HCT116 (cell line): ENCODE data around the gene CTNND2. TPM values are rescaled to one million over a fixed set of nuclear protein-coding genes. Genes with fewer than 3 reads are reported as not detected.

Experiments used
- ATAC-seq: fragments of 200-7000 bp; cut with Tn5 transposase; 2 replicates; pipeline ENCODE4 v1.9.1; 2020; ENCODE audit warnings: mild to moderate bottlenecking, moderate library complexity
- BruUV-seq: library from RNA; stranded (reverse); fragments of 400-500 nt; replicated peaks from 2 replicates; lab custom pipeline; 2021; lab: Mats Ljungman, UMichigan
- CTCF ChIA-PET: fragments of 300-600 bp; sonication (Branson Sonifier 250); formaldehyde crosslinking; loops from one replicate; lab custom pipeline; 2021; ENCODE audit warnings: antibody characterized with exemption; lab: Charles Lee
- POLR2A ChIA-PET: fragments of 300-600, 350-600 bp; sonication (Branson Sonifier 250); formaldehyde crosslinking; loops from one replicate; lab custom pipeline; 2021; ENCODE audit warnings: antibody characterized with exemption; lab: Charles Lee
- RAD21 ChIA-PET, 2 experiments: fragments of 300-600 bp; sonication (Branson Sonifier 250); formaldehyde crosslinking; loops; one replicate each; lab custom pipeline; 2023; ENCODE audit warnings: low total read pairs in 2 of 2; ENCODE audit not compliant: uncharacterized antibody in 2 of 2, unreplicated experiment in 2 of 2, low non-redundant PET in 1 of 2; lab: Charles Lee
- DNase-seq: peaks from one replicate; pipeline ENCODE4 v3.0.0-alpha.2; 2010; ENCODE audit warnings: low read depth, low spot score
- H2AFZ ChIP-seq: fragments of 200-600 bp; shearing (Covaris generic), sonication (generic); 2 replicates; pipeline ENCODE4 v1.6.1; 2017; ENCODE audit warnings: low read depth, mixed run types, mixed read lengths, antibody characterized with exemption, low read length; ENCODE audit not compliant: poor library complexity, severe bottlenecking
- H3K27ac ChIP-seq: 2 replicates; pipeline ENCODE4 v1.5.1; 2012; ENCODE audit warnings: low read depth, low read length
- H3K27me3 ChIP-seq: fragments of 200-600 bp; sonication (generic); 2 replicates; pipeline ENCODE4 v1.6.1; 2016; ENCODE audit warnings: mixed run types, low read length, mixed read lengths; ENCODE audit not compliant: insufficient read depth
- H3K36me3 ChIP-seq, 2 experiments: fragments of 200-500 bp in 1 of 2; fragments of 200-600 bp in 1 of 2; sonication (Bioruptor generic) in 1 of 2; sonication (generic) in 1 of 2; 2 replicates each; pipeline versions ENCODE4 v1.5.1 to v1.6.1; 2014 to 2016; ENCODE audit warnings: low read length in 2 of 2, inconsistent platforms in 1 of 2, mixed read lengths in 1 of 2, mixed run types in 1 of 2; ENCODE audit not compliant: insufficient read depth in 2 of 2, control insufficient read depth in 1 of 2
- H3K4me1 ChIP-seq, 2 experiments: fragments of 200-600 bp in 1 of 2; sonication (generic) in 1 of 2; 2 replicates each; pipeline versions ENCODE4 v1.5.1 to v1.6.1; 2012 to 2017; ENCODE audit warnings: low read length in 2 of 2, inconsistent platforms in 1 of 2, mild to moderate bottlenecking in 1 of 2, mixed read lengths in 1 of 2, mixed run types in 1 of 2, moderate library complexity in 1 of 2; ENCODE audit not compliant: insufficient read depth in 2 of 2, control insufficient read depth in 1 of 2
- H3K4me2 ChIP-seq: fragments of 200-600 bp; sonication (generic); 2 replicates; pipeline ENCODE4 v1.6.1; 2017; ENCODE audit warnings: mixed run types, low read length, mixed read lengths
- H3K4me3 ChIP-seq, 2 experiments: fragments of 200-600 bp in 1 of 2; sonication (generic) in 1 of 2; replicated peaks in 1 of 2; 2 replicates each; pipeline ENCODE4 v1.5.1; 2011 to 2016; ENCODE audit warnings: low read length in 2 of 2, control low read depth in 1 of 2, low read depth in 1 of 2, mild to moderate bottlenecking in 1 of 2, mixed read lengths in 1 of 2, mixed run types in 1 of 2
- H3K79me2 ChIP-seq: fragments of 200-600 bp; sonication (generic); 2 replicates; pipeline ENCODE4 v1.6.1; 2017; ENCODE audit warnings: mild to moderate bottlenecking, mixed run types, low read length, moderate library complexity, mixed read lengths; ENCODE audit not compliant: insufficient read depth
- H3K9ac ChIP-seq: fragments of 200-600 bp; sonication (generic); 2 replicates; pipeline ENCODE4 v1.6.1; 2016; ENCODE audit warnings: low read length, mixed read lengths
- H3K9me2 ChIP-seq: fragments of 200-600 bp; sonication (generic), shearing (Covaris generic); 2 replicates; pipeline ENCODE4 v1.6.1; 2017; ENCODE audit warnings: mixed run types, mild to moderate bottlenecking, moderate library complexity; ENCODE audit not compliant: insufficient read depth
- H3K9me3 ChIP-seq, 2 experiments: fragments of 200-500 bp in 1 of 2; fragments of 200-600 bp in 1 of 2; sonication (Bioruptor generic) in 1 of 2; sonication (generic) in 1 of 2; 2 replicates each; pipeline ENCODE4 v1.6.1; 2014 to 2017; ENCODE audit warnings: low read length in 2 of 2, mixed read lengths in 2 of 2, inconsistent platforms in 1 of 2, low read depth in 1 of 2, mild to moderate bottlenecking in 1 of 2, mixed run types in 1 of 2, moderate library complexity in 1 of 2; ENCODE audit not compliant: control insufficient read depth in 1 of 2, insufficient read depth in 1 of 2
- H4K20me1 ChIP-seq: fragments of 200-600 bp; sonication (generic), shearing (Covaris generic); 2 replicates; pipeline ENCODE4 v1.6.1; 2017; ENCODE audit warnings: mixed run types, mild to moderate bottlenecking, moderate library complexity; ENCODE audit not compliant: insufficient read depth
- ATF3 ChIP-seq: IDR thresholded peaks from 2 replicates; pipeline ENCODE4 v1.6.1; 2012
- CBX3 ChIP-seq: IDR thresholded peaks from 2 replicates; pipeline ENCODE4 v1.6.1; 2012; ENCODE audit warnings: low read depth
- CTCF ChIP-seq, 3 experiments: fragments of 200-600 bp in 1 of 3; sonication (generic) in 1 of 3; IDR thresholded peaks in 2 of 3; conservative IDR thresholded peaks in 1 of 3; 2 replicates each; pipeline ENCODE4 v1.5.1; 2012 to 2017; ENCODE audit warnings: low read depth in 2 of 3, low read length in 2 of 3, antibody characterized with exemption in 1 of 3, borderline replicate concordance in 1 of 3, control low read depth in 1 of 3, mild to moderate bottlenecking in 1 of 3, mixed read lengths in 1 of 3, mixed run types in 1 of 3, moderate library complexity in 1 of 3; ENCODE audit not compliant: insufficient read depth in 1 of 3
- FOSL1 ChIP-seq: IDR thresholded peaks from 2 replicates; pipeline ENCODE4 v1.6.1; 2012; ENCODE audit warnings: low read depth
- MAX ChIP-seq: IDR thresholded peaks from 2 replicates; pipeline ENCODE4 v1.6.1; 2012
- POLR2A ChIP-seq: IDR thresholded peaks from 2 replicates; pipeline ENCODE4 v1.7.0; 2011; ENCODE audit warnings: borderline replicate concordance; ENCODE audit not compliant: insufficient read depth, insufficient read length; ENCODE audit errors: extremely low read depth
- SP1 ChIP-seq: IDR thresholded peaks from 2 replicates; pipeline ENCODE4 v1.6.1; 2012; ENCODE audit warnings: low read depth
- SRF ChIP-seq: IDR thresholded peaks from 2 replicates; pipeline ENCODE4 v1.6.1; 2012; ENCODE audit warnings: low read depth
- YY1 ChIP-seq: IDR thresholded peaks from 2 replicates; pipeline ENCODE4 v1.6.1; 2011; ENCODE audit warnings: low read length, low read depth, moderate library complexity, mild to moderate bottlenecking; ENCODE audit not compliant: insufficient replicate concordance; ENCODE audit errors: extremely low read depth
- ZFX ChIP-seq: fragments of 450-650 bp; IDR thresholded peaks from 2 replicates; pipeline ENCODE4 v1.6.1; 2017
- intact Hi-C: fragments of 100-400 bp; cut with micrococcal nuclease; formaldehyde crosslinking; loops from 2 replicates; pipeline ENCODE4 v1.10.0; 2022
- total RNA-seq: library from RNA; stranded (reverse); gene quantifications from one replicate; pipeline ENCODE4 v1.2.1, GENCODE V29; 2021; ENCODE audit not compliant: unreplicated experiment

CTNND2 gene
- total RNA-seq, 1 experiment from 2014 or later = not detected

GRCh38 chr5:11760934-11761603 lies 143.2 kb downstream of the CTNND2 start:
- no peak overlapping the region for H3K27ac ChIP-seq
- intact Hi-C loops = no loop called here
- BruUV-seq = no TSS peak
- H3K9me2 ChIP-seq = no peaks in the 10 kb centered on the region
- no peaks in the 10 kb centered on the region for H3K4me1 ChIP-seq
- ChIA-PET RAD21 (no interaction called here), CTCF (no interaction called here), POLR2A (no interaction called here)
- H3K79me2 ChIP-seq = no peaks in the 10 kb centered on the region
- no peaks in the 10 kb centered on the region for H3K36me3 ChIP-seq
- DNase-seq = no peak
- no peak for ATAC-seq
- no peak overlapping the region for H3K9ac ChIP-seq
- no peak overlapping the region for H3K4me2 ChIP-seq
- peaks cover 10 to 22% of the 10 kb centered on the region in 2 experiments; a peak in 2 of 4 replicates for H3K9me3 ChIP-seq
- TF ChIP-seq ATF3 (no peak), CTCF (IDR thresholded peaks at IDR 0.05 in 2 of 3, conservative IDR thresholded peaks at IDR 0.05 in 1 of 3; ENCODE audit: borderline replicate concordance in 1 of 3, insufficient read depth in 1 of 3, low read depth in 2 of 3, low read length in 2 of 3) (no peak), SRF (no peak), ZFX (no peak), CBX3 (no peak), SP1 (no peak), YY1 (no peak), FOSL1 (no peak), POLR2A (no peak), MAX (no peak)
- no peaks in the 10 kb centered on the region for H3K27me3 ChIP-seq
- H3K4me3 ChIP-seq = no peak overlapping the region
- H4K20me1 ChIP-seq = no peaks in the 10 kb centered on the region
- no peak overlapping the region for H2AFZ ChIP-seq
